ENCODE data around the gene KAT8.

Gene KAT8

GRCh38 chr16:31079342-31079944, 38.0 kb upstream of the KAT8 start:
- Histone ChIP-seq H2BK120ac (ENCODE audit: low read depth, low read length) (no peak overlapping the region), H3K9me3 (replicated peaks in 1 of 2; ENCODE audit: control insufficient read depth in 2 of 2, insufficient read depth in 1 of 2, low read depth in 1 of 2, low read length in 2 of 2) (no peaks in the 10 kb centered on the region), H2BK5ac (ENCODE audit: low read length) (no peak overlapping the region), H2BK12ac (ENCODE audit: low read length) (no peak overlapping the region), H4K91ac (ENCODE audit: low read depth, low read length, poor library complexity) (no peak overlapping the region), H3K4me3 (ENCODE audit: low read length in 2 of 2) (no peak overlapping the region), H3K23ac (ENCODE audit: low read depth, low read length, poor library complexity) (no peak overlapping the region), H2BK15ac (ENCODE audit: low read length) (no peak overlapping the region), H3K27ac (replicated peaks; ENCODE audit: low read length) (no peak overlapping the region), H2AFZ (ENCODE audit: low read length) (no peak overlapping the region), H3K4me2 (ENCODE audit: insufficient read depth, low read length, poor library complexity, severe bottlenecking) (no peak overlapping the region), H3K27me3 (ENCODE audit: control insufficient read depth in 3 of 3, insufficient read depth in 3 of 3, low read depth in 1 of 3, low read length in 3 of 3) (no peaks in the 10 kb centered on the region), H3K36me3 (replicated peaks in 1 of 2; ENCODE audit: control insufficient read depth in 2 of 2, insufficient read depth in 2 of 2, low read length in 2 of 2) (peaks cover 67 to 88% of the 10 kb centered on the region in 2 donors), H3K4me1 (ENCODE audit: control insufficient read depth in 2 of 2, insufficient read depth in 1 of 2, low read depth in 1 of 2, low read length in 2 of 2) (peaks cover 0 to 3% of the 10 kb centered on the region in 2 donors), H3K4ac (ENCODE audit: low read length) (no peak overlapping the region), H3K14ac (ENCODE audit: low read length) (no peak overlapping the region), H3K79me1 (ENCODE audit: low read depth, low read length) (peaks cover 34% of the 10 kb centered on the region), H3K18ac (ENCODE audit: low read length) (no peak overlapping the region), H2AK5ac (ENCODE audit: low read depth, low read length) (no peak overlapping the region), H3K9ac (ENCODE audit: low read depth, low read length, poor library complexity) (no peak overlapping the region), H4K8ac (ENCODE audit: low read depth, low read length) (no peak overlapping the region)
- WGBS, 2 donors (ENCODE audit: extremely low coverage in 2 of 2, insufficient read length in 2 of 2, insufficient replicate concordance in 1 of 2), result no CpG with 5 or more reads among the region's 13 CpGs
- DNase-seq (ENCODE audit: low spot score), result no peak

GRCh38 chr16:31080035-31080629, 37.3 kb upstream of the KAT8 start:
- Histone ChIP-seq H2BK5ac (ENCODE audit: low read length) (no peak overlapping the region), H2BK120ac (ENCODE audit: low read depth, low read length) (no peak overlapping the region), H3K4ac (ENCODE audit: low read length) (no peak overlapping the region), H4K91ac (ENCODE audit: low read depth, low read length, poor library complexity) (no peak overlapping the region), H3K4me2 (ENCODE audit: insufficient read depth, low read length, poor library complexity, severe bottlenecking) (no peak overlapping the region), H2BK15ac (ENCODE audit: low read length) (no peak overlapping the region), H2AK5ac (ENCODE audit: low read depth, low read length) (no peak overlapping the region), H3K23ac (ENCODE audit: low read depth, low read length, poor library complexity) (no peak overlapping the region), H3K18ac (ENCODE audit: low read length) (no peak overlapping the region), H2AFZ (ENCODE audit: low read length) (no peak overlapping the region), H4K8ac (ENCODE audit: low read depth, low read length) (no peak overlapping the region), H3K4me1 (ENCODE audit: control insufficient read depth in 2 of 2, insufficient read depth in 1 of 2, low read depth in 1 of 2, low read length in 2 of 2) (no peaks in the 10 kb centered on the region), H3K27me3 (ENCODE audit: control insufficient read depth in 3 of 3, insufficient read depth in 3 of 3, low read depth in 1 of 3, low read length in 3 of 3) (no peaks in the 10 kb centered on the region), H2BK12ac (ENCODE audit: low read length) (no peak overlapping the region), H3K14ac (ENCODE audit: low read length) (no peak overlapping the region), H3K9ac (ENCODE audit: low read depth, low read length, poor library complexity) (peak overlapping the region; percentile 21), H3K79me1 (ENCODE audit: low read depth, low read length) (peaks cover 34% of the 10 kb centered on the region), H3K27ac (replicated peaks; ENCODE audit: low read length) (no peak overlapping the region), H3K9me3 (replicated peaks in 1 of 2; ENCODE audit: control insufficient read depth in 2 of 2, insufficient read depth in 1 of 2, low read depth in 1 of 2, low read length in 2 of 2) (no peaks in the 10 kb centered on the region), H3K4me3 (ENCODE audit: low read length in 2 of 2) (no peak overlapping the region), H3K36me3 (replicated peaks in 1 of 2; ENCODE audit: control insufficient read depth in 2 of 2, insufficient read depth in 2 of 2, low read length in 2 of 2) (peaks cover 69 to 95% of the 10 kb centered on the region in 2 donors)
- WGBS, 2 donors (ENCODE audit: extremely low coverage in 2 of 2, insufficient read length in 2 of 2, insufficient replicate concordance in 1 of 2), result no CpG with 5 or more reads among the region's 40 CpGs
- no peak for DNase-seq (ENCODE audit: low spot score)

- Histone ChIP-seq H3K79me1 (ENCODE audit: low read depth, low read length) (peaks cover 34% of the 10 kb centered on the region), H3K4ac (ENCODE audit: low read length) (no peak overlapping the region), H3K23ac (ENCODE audit: low read depth, low read length, poor library complexity) (peak overlapping the region; percentile 55), H2BK12ac (ENCODE audit: low read length) (no peak overlapping the region), H2AK5ac (ENCODE audit: low read depth, low read length) (no peak overlapping the region), H4K91ac (ENCODE audit: low read depth, low read length, poor library complexity) (no peak overlapping the region), H3K27me3 (ENCODE audit: control insufficient read depth in 3 of 3, insufficient read depth in 3 of 3, low read depth in 1 of 3, low read length in 3 of 3) (no peaks in the 10 kb centered on the region), H2BK15ac (ENCODE audit: low read length) (no peak overlapping the region), H3K36me3 (replicated peaks in 1 of 2; ENCODE audit: control insufficient read depth in 2 of 2, insufficient read depth in 2 of 2, low read length in 2 of 2) (peaks cover 69 to 96% of the 10 kb centered on the region in 2 donors), H4K8ac (ENCODE audit: low read depth, low read length) (no peak overlapping the region), H3K27ac (replicated peaks; ENCODE audit: low read length) (no peak overlapping the region), H2BK5ac (ENCODE audit: low read length) (peak overlapping the region; percentile 75), H2BK120ac (ENCODE audit: low read depth, low read length) (no peak overlapping the region), H3K9me3 (replicated peaks in 1 of 2; ENCODE audit: control insufficient read depth in 2 of 2, insufficient read depth in 1 of 2, low read depth in 1 of 2, low read length in 2 of 2) (no peaks in the 10 kb centered on the region), H3K9ac (ENCODE audit: low read depth, low read length, poor library complexity) (no peak overlapping the region), H3K4me2 (ENCODE audit: insufficient read depth, low read length, poor library complexity, severe bottlenecking) (no peak overlapping the region), H3K4me3 (ENCODE audit: low read length in 2 of 2) (no peak overlapping the region), H2AFZ (ENCODE audit: low read length) (no peak overlapping the region), H3K4me1 (ENCODE audit: control insufficient read depth in 2 of 2, insufficient read depth in 1 of 2, low read depth in 1 of 2, low read length in 2 of 2) (no peaks in the 10 kb centered on the region), H3K14ac (ENCODE audit: low read length) (no peak overlapping the region), H3K18ac (ENCODE audit: low read length) (no peak overlapping the region)
- DNase-seq (ENCODE audit: low spot score), result no peak
- no CpG with 5 or more reads among the region's 13 CpGs for WGBS, 2 donors (ENCODE audit: extremely low coverage in 2 of 2, insufficient read length in 2 of 2, insufficient replicate concordance in 1 of 2)
These were observed 36.6 kb upstream of the KAT8 start for GRCh38 chr16:31080756-31081419.

Measured in neuronal stem cell (in vitro differentiated cells).